Ramos (cell line): ENCODE data around the gene IDI2.

ENCODE experiments used
- in situ Hi-C: fragments of 300-500 bp; cut with MboI; formaldehyde crosslinking; loops from one replicate; pipeline ENCODE4 v1.14.3; 2022; ENCODE audit warnings: low sequenced_read_pairs; ENCODE audit not compliant: unreplicated experiment

Gene IDI2

DNA sequence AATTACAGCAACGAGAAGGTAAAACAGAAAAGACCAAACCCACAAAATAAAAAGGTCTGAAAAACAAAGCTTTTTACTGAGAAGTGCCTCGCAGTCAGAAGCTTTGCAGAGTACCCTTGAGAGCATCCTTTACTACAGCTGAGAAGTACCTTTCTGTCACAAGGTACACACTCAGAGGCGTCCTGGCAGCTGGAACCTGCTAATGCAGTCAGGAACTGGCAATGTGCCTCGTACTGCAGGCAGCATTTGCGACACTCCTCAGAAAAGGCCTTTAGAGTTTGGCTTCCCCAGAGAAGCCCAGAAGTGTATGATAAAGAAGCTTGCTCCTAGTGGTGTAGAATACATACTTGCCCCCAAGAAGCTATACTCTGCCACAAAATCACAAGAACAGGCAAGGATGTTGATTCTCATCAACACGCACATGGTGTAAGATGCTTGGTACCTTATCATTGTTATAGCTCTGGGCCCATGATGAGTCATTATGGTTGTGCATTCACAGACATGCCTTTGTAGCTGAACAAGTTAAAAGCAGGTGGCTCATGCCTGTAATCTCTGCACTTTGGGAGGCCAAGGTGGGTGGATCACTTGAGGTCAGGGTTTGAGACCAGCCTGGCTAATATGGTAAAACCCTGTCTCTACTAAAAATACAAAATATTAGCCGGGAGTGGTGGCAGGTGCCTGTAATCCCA, 39.4 kb downstream of the IDI2 start:
- in situ Hi-C loops = no loop called here

DNA sequence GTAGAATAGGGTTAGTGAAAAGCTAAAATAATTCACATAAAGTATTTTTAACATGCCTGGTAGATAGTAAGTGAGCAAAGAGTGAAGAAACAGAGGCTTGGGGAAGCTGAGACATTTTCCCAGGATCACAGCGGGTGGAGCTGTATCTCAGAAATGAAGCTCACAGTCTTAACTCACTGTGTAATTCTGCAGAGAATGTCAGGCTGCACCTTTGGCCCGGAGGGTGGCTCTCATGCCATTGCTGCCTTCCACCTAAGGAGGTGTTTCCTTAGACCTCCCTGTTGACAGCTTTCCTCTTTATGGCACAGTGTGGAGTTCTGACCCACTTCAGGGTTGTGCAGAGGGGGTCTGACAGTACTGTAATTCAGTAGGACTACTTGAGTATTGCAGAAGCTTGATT, 40.3 kb downstream of the IDI2 start:
- in situ Hi-C loops = no loop called here

DNA sequence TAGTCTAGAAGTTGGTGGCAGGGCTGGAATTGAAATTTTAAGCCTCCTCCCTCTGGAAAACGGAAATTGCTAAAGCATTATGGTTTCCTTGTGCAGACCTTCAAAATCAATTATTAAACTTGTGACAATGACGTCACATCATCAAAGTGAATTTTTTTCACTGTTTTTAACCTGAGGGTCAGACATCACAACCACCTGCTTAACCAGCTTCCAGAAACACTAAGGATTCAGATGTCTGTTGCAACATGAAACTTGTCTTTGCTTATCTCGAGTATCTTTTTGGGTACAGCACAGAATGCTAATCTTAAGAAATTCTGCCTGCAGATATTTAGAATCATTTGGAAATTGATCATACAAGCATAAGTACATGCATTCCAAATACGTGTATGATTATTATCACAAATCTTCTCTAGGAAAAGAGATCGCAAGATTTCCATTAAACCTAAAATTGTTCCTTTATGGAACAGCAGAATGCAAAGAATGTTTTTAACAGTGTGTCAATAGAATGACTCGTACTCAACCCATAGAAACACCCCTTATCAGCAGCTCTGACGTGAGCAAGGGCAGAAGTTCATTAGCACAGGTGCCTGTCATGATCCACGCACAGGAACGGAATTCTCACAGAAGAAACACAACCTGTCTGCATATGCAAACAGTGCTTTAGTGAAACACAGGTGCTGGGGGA, 41.5 kb downstream of the IDI2 start:
- in situ Hi-C loops = no loop called here

DNA sequence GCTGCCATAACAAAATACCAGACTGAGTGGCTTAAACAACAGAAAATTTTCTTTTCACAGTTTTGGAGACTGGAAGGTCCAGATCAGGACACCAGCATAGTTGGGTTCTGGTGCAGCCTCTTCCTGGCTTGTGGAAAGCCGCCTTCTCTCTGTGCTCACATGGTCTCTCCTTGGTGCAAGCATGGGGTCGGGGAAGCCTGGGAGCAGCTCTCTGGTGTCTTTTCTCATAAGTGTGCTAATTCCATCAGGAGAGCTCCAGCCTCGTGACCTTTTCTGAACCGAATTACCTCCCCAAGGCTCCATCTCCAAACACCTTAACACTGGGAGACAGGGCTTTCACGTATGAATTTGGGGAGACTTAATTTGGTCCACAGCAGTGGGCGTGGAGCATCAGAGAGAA, 42.3 kb downstream of the IDI2 start:
- in situ Hi-C loops = no loop called here

DNA sequence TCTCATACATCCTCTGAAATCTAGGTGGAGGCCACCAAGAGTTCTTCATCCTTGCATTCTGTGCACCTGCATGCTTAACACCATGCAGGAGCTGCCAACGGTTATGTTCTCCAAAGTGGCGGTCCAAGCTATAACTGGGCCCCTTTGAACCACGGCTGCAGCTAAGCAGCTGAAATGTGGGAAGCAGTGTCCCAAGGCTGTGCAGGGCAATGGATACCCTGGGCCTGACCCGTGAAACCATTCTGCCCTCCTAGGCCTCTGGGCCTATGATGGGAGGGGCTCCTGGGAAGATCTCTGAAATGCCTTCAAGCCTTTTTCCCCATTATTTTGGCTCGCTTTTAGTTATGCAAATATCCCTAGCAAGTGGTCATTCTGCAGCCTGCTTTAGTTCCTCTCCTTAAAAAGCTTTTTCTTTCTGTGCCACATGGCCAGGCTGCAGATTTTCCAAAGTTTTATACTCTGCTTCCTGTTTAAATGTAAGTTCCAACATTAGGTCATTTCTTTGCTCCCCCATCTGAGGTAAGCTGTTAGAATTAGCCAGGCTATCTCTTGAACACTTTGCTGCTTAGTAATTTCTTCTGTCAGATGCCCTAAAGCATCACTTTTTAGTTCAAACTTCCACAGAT, 45.1 kb downstream of the IDI2 start:
- in situ Hi-C loops = no loop called here

DNA sequence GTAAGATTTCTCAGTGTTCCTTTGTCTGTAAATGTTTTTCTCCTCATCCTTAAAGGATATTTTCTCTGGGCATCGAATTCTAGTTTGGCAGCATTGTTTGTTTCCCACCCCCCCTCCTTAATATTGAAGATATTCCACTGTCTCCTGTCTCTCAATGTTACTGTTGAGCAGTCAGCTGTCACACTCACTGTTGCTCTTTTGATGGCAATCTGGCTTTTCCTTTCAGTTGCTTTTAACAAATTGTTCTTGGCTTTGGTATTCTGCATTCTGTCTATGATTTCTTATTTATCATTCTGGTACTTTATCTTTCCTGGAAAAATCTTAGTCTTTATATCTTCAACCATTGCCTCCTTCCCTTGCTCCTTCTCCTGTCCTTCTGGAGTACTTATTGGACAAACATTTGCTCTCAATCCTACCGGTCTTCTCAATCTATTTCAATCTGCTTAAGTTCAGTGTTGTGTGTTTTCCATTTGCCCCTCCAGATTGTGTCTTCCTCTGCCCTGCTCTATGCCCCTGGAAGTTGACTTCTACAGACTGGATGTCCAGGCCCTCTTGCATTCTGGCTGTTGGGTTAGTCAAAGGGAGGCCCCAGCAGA, 46.7 kb downstream of the IDI2 start:
- in situ Hi-C loops = no loop called here

DNA sequence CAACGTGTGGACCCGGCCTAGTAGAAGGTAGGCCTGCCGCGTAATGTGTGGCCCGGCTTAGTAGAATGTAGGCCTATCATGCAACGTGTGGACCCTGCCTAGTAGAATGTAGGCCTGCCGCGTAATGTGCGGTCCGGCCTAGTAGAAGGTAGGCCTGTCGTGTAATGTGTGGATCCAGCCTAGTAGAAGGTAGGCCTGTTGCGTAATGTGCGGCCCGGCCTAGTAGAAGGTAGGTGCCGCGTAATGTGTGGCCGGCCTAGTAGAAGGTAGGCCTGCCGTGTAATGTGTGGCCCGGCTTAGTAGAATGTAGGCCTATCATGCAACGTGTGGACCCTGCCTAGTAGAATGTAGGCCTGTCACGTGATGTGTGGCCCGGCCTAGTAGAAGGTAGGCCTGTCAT, 49.3 kb downstream of the IDI2 start:
- in situ Hi-C loops = no loop called here

DNA sequence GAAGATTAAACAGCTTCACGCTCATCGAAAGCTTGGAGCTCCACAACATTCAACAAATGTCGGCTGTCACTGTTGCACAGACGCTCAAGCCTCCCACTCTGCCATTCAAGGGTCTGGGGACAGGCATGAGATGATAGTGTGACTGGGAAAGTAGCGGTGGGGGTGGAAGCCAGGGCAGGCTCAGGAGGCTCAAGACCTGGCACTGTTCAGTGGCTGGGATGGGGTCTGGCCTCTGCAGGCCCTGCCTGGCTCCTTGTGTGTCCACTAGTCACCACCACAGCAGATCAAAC, 50.9 kb downstream of the IDI2 start:
- in situ Hi-C loops = no loop called here

DNA sequence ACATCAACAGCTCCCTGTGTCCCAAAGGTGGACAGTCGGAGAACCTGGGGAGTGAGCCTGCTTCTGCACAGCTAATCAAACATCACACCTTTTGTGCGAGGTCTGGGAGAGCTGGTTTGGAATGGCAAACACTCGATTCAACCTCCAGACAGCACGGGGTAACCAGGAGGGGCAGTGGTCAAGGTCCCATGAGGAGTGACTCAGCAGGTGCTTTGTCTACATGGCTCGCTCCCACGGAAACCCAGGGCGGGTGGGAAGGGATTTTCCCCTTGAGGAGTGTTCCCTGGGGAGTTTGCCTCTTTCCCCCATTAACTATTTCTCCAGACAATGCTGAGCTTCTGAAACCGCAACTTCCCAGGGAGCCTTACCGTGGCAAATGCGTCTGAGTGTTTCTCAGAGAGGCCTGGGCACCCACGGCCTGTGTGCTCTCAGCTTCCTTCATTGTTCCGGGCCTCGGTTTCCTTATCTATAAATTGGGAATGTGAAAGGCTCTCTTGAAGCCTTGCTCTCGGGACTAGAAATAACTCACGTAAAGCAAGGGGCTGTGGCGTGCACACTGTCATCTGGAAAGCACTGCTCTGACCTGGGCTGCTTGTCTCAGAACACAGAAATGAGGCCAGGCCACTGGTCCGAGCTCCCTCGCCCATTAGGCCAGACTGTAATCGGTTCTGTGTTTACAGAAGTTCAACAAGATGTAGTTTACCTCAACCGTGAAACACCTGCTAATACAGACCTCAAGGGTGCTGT, 51.4 kb downstream of the IDI2 start:
- in situ Hi-C loops = no loop called here

DNA sequence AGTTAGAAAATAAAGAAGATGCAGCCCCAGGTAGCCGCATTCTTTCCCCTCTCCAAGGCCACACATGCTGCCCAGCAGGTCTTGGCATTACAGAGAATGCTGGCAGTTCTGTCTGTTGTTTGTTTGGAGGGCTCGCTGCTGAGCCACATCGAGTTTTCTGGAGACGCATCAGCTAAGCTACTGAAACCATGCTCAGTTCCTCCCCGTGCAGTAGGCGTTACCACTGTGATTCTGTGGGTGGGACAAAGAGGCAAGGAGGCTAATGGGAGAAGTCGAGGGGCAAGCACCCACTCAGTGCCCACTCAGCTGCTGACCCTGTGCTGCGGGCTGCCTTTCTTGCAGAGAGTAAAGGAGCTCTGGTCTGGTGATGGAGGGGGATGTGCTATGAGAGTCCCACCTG, 52.9 kb downstream of the IDI2 start:
- in situ Hi-C loops = no loop called here

DNA sequence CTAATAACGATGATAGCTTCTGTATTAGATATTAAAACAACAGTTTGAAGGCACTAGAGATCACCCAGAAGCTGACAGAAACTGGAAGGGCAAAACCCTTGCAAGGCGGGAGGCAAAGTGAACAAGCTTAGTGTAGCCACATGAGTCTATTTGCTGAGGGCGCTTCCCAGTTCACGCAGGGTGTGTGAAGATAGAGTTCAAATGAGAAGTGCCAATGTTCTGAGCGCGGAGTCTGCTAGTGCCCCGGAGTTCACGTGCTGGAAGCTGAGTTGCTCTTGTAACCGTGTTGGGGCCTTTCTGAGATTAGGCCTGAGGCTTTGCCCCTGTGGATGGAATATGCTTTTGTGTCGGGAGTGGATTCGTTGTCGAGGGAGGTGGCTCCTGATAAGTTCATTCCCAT, 54.0 kb downstream of the IDI2 start:
- in situ Hi-C loops = no loop called here

DNA sequence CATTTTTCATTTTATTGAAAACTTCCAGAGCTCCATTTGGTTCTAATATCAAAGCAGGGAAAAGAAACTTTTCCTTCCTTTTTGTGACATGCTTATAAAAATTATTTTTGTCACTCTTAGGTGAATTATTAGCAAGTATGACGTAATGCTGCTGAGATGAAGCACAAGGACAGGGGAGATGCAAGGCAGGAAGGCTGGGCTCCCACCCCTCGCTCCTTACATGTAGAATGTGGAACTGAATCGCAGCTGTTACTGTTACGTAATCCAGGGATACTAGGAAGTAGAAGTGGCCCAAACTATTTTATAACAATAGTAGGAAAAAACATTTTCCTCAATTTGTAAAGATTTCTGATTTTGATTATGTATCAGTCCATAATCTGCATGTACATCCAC, 54.5 kb downstream of the IDI2 start:
- in situ Hi-C loops = no loop called here

DNA sequence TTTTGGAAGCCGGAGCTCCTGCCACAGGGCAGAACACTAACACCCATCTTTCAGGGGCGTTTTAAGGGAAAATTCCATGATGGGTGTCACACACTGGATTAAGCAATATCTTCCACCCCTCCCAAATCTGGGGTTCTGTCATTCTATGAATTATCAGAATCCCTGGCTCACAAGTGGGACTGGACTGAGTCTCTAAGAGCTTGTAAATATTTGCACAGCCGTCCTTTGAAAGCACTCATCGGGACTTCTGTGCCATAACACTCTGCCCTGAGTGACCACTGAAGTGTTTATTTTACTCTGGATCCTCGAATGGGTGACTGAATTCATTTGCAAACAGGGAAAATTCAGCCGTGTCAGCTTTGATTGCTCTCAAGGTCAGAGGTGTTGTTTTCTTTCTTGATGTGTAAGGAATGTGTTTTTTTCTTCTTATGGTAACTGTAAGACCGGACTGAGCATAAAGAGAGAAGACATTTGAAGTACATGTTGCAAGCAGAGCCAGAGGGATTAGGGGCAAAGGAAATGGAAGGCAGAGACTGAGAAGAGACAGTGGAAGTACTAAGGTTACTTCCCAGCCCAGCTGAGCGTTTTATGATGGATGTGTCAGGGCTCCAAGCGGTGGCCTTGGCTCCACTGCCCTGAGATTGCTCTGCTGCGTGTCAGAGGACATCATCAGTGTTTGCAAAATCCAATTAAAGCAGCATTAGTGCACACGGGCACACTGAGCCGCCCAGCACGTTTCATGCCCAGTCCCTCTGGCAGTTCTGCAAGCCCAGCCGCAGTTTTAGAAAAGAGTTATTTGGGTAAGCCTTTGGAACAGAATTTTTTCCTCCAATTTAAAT, 55.1 kb downstream of the IDI2 start:
- in situ Hi-C loops = no loop called here

DNA sequence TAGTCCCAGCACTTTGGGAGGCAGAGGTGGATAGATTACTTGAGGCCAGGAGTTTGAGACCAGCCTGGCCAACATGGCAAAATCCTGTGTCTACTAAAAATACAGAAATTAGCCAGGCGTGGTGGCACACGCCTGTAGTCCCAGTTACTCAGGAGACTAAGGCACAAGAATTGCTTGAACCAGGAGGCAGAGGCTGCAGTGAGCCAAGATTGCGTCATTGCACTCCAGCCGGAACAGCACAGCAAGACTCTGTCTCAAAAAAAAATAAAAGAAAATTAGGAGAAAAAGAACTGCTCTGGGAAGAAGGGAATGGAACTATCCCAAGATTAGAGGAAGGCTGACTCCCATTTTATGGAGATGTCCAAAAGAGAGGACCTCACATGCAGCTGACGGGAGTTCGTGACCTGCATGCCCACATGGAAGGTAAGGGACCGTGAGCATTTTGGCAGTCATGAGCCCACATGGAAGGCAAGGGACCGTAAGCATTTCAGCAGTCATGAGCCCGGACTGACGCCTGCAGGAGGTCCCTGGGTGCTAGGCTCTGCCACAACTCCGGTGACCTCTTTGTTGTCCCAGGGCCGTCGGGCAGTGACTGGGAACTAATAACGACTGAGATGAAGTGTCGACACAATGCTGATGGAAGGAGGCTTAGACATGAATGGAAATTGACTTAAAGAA, 56.0 kb downstream of the IDI2 start:
- in situ Hi-C loops = no loop called here
